Measurements from ENCODE around the gene XK.

DNA sequence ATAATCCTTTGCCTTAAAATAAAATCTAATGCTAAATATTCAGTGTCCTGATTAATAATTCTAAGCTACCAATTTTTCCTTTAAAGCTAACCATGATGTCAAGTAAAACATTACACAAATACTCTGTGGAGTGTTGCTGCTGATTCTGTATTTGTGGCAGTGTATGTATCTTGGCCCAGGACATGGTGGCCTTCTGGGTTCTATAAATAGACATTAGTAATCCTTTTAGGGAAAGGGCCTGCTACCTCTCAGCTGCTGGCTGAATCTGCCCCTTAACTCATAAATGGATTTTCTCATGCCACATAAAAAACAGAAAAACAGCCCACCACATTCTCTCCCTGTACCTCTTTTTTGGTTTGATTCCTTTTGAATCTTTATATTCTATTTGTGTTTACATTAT, 1.2 kb upstream of the XK start:
- no peak for TF ChIP-seq POLR2AphosphoS5 (IDR thresholded peaks at IDR 0.05; ENCODE audit: low read depth)
- TF ChIP-seq, protein P1, sequence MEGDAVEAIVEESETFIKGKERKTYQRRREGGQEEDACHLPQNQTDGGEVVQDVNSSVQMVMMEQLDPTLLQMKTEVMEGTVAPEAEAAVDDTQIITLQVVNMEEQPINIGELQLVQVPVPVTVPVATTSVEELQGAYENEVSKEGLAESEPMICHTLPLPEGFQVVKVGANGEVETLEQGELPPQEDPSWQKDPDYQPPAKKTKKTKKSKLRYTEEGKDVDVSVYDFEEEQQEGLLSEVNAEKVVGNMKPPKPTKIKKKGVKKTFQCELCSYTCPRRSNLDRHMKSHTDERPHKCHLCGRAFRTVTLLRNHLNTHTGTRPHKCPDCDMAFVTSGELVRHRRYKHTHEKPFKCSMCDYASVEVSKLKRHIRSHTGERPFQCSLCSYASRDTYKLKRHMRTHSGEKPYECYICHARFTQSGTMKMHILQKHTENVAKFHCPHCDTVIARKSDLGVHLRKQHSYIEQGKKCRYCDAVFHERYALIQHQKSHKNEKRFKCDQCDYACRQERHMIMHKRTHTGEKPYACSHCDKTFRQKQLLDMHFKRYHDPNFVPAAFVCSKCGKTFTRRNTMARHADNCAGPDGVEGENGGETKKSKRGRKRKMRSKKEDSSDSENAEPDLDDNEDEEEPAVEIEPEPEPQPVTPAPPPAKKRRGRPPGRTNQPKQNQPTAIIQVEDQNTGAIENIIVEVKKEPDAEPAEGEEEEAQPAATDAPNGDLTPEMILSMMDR (conservative IDR thresholded peaks at IDR 0.05; ENCODE audit: low read depth in 2 of 2) = no peak
- TF ChIP-seq EZH2phosphoT487 (IDR thresholded peaks at IDR 0.05; ENCODE audit: unreplicated experiment) = no peak
- TF ChIP-seq JUNB (IDR thresholded peaks at IDR 0.05; ENCODE audit: unreplicated experiment) = no peak

All from GM23338 (cell line).